GM12891 (cell line): ENCODE measurements around the gene OR51B2.
"Not testable (repeated sequence)": the region's sequence is repeated elsewhere in the genome, so short reads cannot be mapped to it uniquely, and the experiment has no call there.

Experiments
- PAX5 ChIP-seq: IDR thresholded peaks from 2 replicates; pipeline ENCODE4 v1.6.1; 2011; ENCODE audit warnings: low read length, moderate library complexity, mild to moderate bottlenecking; ENCODE audit not compliant: insufficient read depth, severe bottlenecking
- POLR2A ChIP-seq: IDR thresholded peaks from 2 replicates; pipeline ENCODE4 v1.6.1; 2011; ENCODE audit warnings: low read depth, low read length, control low read depth
- POLR2AphosphoS5 ChIP-seq: IDR thresholded peaks from 2 replicates; pipeline ENCODE4 v1.6.1; 2011; ENCODE audit warnings: low read depth, low read length, control low read depth
- TAF1 ChIP-seq: IDR thresholded peaks from 2 replicates; pipeline ENCODE4 v1.6.1; 2011; ENCODE audit warnings: low read depth, low read length, control low read depth

DNA sequence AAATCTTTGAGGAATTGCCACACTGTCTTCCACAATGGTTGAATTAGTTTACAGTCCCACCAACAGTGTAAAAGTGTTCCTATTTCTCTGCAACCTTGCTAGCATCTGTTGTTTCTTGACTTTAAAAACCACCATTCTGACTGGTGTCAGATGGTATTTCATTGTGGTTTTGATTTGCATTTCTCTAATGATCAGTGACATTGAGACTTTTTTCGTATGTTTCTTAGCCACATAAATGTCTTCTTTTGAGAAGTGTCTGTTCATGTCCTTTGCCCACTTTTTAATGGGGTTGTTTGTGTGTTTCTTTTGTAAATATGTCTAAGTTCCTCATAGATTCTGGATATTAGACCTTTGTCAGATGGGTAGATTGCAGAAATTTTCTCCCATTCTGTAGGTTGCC, 13.2 kb upstream of the OR51B2 start:
- TF ChIP-seq POLR2A, POLR2AphosphoS5, TAF1, PAX5: not testable (repeated sequence)
